GM12874 (cell line): ENCODE data around the gene KLHL34.

Experiments used
- TF ChIP-seq, protein P1 (sequence below): IDR thresholded peaks from 2 replicates; pipeline ENCODE4 v1.5.1; 2011; ENCODE audit warnings: low read depth, mild to moderate bottlenecking, control low read depth, low read length, moderate library complexity; ENCODE audit not compliant: insufficient read depth

The KLHL34 gene

DNA sequence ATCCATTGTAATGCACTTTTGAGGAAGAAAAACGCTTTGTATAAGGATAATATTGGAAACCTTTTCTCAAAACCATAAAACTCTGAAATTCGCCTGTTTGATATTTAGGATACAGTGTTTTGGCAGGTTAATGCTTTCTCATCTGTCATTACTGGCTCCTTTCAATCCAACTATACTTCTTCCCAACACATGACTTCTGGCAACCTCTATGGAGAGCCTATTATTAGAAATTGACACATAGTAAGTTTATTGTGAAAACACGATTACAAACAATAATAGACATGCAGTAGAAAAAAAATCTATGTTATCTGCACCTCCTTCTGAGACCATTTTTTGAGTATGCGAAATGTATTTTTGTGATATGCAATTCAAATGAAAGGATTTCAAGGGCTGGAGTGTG, 4.6 kb upstream of the KLHL34 start:
- TF ChIP-seq, protein P1, sequence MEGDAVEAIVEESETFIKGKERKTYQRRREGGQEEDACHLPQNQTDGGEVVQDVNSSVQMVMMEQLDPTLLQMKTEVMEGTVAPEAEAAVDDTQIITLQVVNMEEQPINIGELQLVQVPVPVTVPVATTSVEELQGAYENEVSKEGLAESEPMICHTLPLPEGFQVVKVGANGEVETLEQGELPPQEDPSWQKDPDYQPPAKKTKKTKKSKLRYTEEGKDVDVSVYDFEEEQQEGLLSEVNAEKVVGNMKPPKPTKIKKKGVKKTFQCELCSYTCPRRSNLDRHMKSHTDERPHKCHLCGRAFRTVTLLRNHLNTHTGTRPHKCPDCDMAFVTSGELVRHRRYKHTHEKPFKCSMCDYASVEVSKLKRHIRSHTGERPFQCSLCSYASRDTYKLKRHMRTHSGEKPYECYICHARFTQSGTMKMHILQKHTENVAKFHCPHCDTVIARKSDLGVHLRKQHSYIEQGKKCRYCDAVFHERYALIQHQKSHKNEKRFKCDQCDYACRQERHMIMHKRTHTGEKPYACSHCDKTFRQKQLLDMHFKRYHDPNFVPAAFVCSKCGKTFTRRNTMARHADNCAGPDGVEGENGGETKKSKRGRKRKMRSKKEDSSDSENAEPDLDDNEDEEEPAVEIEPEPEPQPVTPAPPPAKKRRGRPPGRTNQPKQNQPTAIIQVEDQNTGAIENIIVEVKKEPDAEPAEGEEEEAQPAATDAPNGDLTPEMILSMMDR: no peak

DNA sequence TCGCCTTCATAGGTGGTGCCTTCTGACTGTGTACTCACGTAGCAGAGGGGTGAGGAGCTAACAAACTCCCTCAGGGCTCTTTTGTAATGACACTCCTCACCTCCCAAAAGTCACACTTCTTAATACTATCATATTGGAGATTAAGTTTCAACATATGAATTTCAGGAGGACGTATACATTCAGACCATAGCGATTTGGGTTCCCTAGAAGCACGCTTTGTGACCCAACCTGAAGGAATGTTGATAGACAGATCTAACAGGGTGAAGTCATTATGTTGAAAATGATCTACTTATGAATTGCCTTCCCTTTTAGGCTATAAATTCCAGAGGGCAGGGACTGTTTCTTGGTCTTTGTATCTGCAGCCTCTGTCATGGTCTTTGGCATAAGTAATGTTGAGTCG, 3.2 kb upstream of the KLHL34 start:
- TF ChIP-seq, protein P1: no peak

DNA sequence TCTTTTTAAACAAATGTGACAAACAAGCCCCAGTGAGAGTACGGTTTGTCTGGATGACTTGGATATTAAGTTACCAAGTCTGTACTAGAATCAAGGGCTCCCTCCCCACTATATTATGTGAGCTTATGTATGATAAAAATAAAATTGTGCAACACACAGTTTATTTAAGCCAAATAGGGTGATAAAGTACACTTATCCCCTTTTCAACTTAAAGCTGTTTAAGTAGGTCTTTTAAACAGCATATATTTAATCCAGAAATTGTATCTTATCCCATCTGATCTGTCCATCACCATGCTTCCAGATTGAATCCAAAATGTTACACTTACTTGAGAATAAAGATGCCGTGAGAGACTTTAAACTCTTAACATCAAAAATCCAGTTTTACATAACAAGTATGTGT, 2.0 kb upstream of the KLHL34 start:
- TF ChIP-seq, protein P1: no peak

DNA sequence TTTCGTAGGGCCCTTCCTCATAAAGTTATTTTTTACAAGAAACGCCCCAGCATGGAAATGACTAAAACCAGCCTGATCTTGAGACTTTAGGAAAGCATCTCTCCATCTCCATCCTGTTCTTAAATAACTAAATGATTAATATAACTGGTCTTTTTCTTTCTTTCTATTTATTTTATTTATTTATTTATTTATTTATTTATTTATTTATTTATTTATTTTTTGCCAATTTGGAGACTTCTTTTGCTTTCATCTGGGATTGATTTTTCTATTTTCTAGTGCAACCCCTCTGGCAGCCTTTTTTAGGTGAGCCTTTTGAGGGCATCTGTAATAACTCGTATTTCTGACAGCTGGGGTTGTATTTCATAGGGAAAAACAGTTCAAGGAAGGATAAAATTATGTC, 1.2 kb upstream of the KLHL34 start:
- TF ChIP-seq, protein P1: no peak

DNA sequence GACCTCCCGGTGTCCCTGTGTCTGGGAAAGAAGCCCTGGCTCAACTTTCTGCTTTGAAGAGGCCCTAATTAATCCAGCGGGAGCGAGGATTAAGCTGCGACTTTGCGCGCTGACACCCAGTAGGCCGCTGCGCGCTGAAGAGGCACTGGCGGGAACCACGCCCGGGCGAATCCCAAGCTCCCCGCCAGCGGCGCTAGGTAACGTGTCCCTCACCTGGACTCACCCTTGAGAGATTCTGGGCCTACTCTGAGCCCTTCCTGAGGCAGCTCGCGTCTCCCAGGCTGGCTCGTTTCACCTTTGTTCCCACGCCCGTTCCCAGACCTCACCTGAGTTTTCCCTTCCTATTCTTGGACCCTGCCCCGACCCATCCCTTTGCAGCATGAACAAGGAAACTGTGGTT, 616 bp upstream of the KLHL34 start:
- TF ChIP-seq, protein P1: no peak

DNA sequence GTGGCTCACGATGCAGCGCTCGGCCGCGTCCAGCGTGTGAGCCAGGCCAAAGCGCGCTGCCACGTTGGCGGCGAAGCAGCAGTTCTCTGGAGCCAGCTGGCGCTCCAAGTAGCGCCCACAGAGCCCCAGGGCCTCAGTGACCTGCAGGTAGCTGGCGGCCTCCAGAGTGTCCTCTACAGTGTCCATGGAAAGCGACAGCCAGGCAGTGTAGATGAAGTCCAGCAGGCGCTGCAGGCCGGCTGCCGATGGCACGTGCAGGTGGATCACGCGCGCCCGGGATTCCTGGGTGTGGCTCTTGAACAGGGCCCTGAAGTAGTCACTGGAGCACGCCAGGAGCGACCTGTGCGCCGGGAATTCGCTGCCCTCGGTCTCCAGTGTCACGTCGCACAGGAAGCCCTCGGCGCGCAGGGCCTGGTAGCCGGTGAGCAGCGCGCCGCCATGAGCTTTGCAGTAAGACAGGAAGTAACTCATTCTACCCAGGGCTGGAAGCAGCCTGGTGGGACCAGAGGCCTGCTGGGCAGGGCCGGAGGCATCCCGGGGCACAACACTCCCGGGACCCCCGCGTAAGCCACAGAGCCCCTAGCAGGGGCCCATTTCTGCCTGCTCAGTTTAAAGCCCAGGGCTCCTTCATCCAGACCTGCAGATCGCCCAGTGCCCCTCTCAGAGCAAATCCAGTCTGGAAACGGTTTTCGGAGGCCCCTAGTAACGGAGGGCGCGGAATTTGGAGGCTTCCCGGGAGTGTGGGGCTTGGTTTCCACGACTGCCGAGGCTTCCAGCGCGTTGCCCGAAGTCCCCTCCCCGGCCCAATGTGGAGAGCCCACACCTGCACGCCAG, 595 bp downstream of the KLHL34 start:
- TF ChIP-seq, protein P1: no peak

DNA sequence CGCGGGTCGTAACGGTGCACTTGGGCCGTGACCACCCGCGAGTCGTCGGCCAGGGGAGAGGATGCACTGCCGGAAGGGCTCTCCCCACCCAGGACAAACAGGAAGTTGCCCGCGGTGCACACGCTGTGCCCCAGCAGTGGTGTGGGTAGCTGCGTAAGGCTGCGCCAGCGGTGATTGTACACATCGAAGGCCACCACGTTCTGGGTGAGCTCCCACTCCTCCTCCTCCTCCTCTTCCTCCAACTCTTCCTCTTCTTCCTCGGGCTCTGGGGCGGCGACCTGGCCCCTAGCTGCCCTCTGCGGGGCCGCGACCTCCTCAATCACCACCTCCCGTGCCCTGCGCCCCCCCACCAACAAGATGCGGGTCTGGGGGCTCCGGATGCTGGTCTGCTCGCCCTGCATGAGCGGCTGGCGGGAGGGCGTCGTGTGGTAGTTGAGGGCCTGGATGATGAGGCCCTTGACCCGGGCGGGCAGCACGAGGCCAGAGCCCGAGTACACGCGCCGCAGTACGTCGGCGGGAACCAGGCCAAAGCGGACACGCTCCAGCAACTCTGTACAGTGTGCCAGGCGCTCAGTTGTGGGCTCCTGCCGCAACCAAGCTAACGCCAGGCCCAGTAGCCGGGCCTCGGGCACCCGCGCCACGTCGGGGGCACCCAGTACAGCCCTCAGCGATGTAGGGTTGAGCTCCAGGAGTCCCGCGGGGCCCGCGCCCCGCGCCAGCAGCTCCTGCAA, 1.4 kb downstream of the KLHL34 start:
- TF ChIP-seq, protein P1: no peak
